B cell (primary cell): Measurements from ENCODE around the gene TOMM7. TPM values are rescaled to one million over a fixed set of nuclear protein-coding genes. Genes with fewer than 3 reads are reported as not detected.

Experiments
- ATAC-seq: fragments of 200-7000 bp; cut with Tn5 transposase; one replicate; pipeline ENCODE4 v1.10.0; 2021; ENCODE audit warnings: low read depth, mild to moderate bottlenecking, moderate number of reproducible peaks, moderate library complexity
- CTCF ChIA-PET: fragments of 350-600 bp; sonication (Branson Sonifier 250); formaldehyde crosslinking; loops from one replicate; lab custom pipeline; 2021; ENCODE audit warnings: antibody characterized with exemption, inconsistent platforms; lab: Charles Lee
- POLR2A ChIA-PET: fragments of 350-600 bp; sonication (Branson Sonifier 250); formaldehyde crosslinking; loops from one replicate; lab custom pipeline; 2021; ENCODE audit warnings: antibody characterized with exemption; lab: Charles Lee
- DNase-seq: peaks from one replicate; pipeline ENCODE4 v3.0.0; 2013
- H2AFZ ChIP-seq: 2 replicates; pipeline ENCODE4 v1.6.1; 2012; ENCODE audit warnings: mild to moderate bottlenecking, low read depth, low read length; ENCODE audit not compliant: insufficient read depth, poor library complexity, severe bottlenecking
- H3K27ac ChIP-seq, 2 donors: 1 replicate in 1 of 2; 2 replicates in 1 of 2; pipeline ENCODE4 v1.5.1; 2012 to 2013; ENCODE audit warnings: low read length in 2 of 2, mild to moderate bottlenecking in 2 of 2, moderate library complexity in 1 of 2
- H3K27me3 ChIP-seq, 4 experiments: fragments of 200-600 bp in 1 of 4; sonication (generic) in 1 of 4; replicated peaks in 1 of 4; 1 replicate in 2 of 4; 2 replicates in 2 of 4; pipeline versions ENCODE4 v1.6.1 to v1.7.0; 2013 to 2016; ENCODE audit warnings: low read length in 3 of 4, mild to moderate bottlenecking in 2 of 4, mixed read lengths in 1 of 4, moderate library complexity in 1 of 4; ENCODE audit not compliant: insufficient read depth in 4 of 4, control insufficient read depth in 3 of 4; ENCODE audit errors: control extremely low read depth in 1 of 4
- H3K36me3 ChIP-seq, 2 experiments: replicated peaks in 1 of 2; 1 replicate in 1 of 2; 2 replicates in 1 of 2; pipeline versions ENCODE4 v1.6.1 to v1.7.1; 2013; ENCODE audit warnings: low read length in 1 of 2; ENCODE audit not compliant: insufficient read depth in 2 of 2, control insufficient read depth in 1 of 2; ENCODE audit errors: control extremely low read depth in 1 of 2, extremely low read depth in 1 of 2
- H3K4me1 ChIP-seq, 2 donors: fragments of 200-600 bp in 1 of 2; sonication (generic) in 1 of 2; 1 replicate in 1 of 2; 2 replicates in 1 of 2; pipeline versions ENCODE4 v1.5.1 to v1.6.1; 2013 to 2017; ENCODE audit warnings: low read length in 2 of 2; ENCODE audit not compliant: control insufficient read depth in 2 of 2, insufficient read depth in 2 of 2
- H3K4me2 ChIP-seq: replicated peaks from 2 replicates; pipeline ENCODE3; 2012; ENCODE audit warnings: mild to moderate bottlenecking, low read depth, low read length; ENCODE audit not compliant: poor library complexity, severe bottlenecking
- H3K4me3 ChIP-seq, 5 experiments: fragments of 200-600 bp in 1 of 5; sonication (generic) in 1 of 5; 1 replicate in 3 of 5; 2 replicates in 2 of 5; pipeline versions ENCODE4 v1.5.1 to v1.7.0; 2011 to 2016; ENCODE audit warnings: low read length in 4 of 5, mild to moderate bottlenecking in 4 of 5, low read depth in 2 of 5, control low read depth in 1 of 5, moderate library complexity in 1 of 5; ENCODE audit not compliant: insufficient read depth in 1 of 5; ENCODE audit errors: control extremely low read depth in 1 of 5, extremely low read depth in 1 of 5
- H3K79me2 ChIP-seq: fragments of 200-600 bp; sonication (generic); one replicate; pipeline ENCODE4 v1.6.0; 2016; ENCODE audit warnings: low read length; ENCODE audit not compliant: control insufficient read depth, insufficient read depth
- H3K9ac ChIP-seq: fragments of 200-600 bp; sonication (generic); 2 replicates; pipeline ENCODE4 v1.6.1; 2017; ENCODE audit warnings: mild to moderate bottlenecking, low read length, moderate library complexity
- H3K9me3 ChIP-seq, 3 donors: one replicate each; pipeline versions ENCODE4 v1.6.1 to v1.7.1; 2013; ENCODE audit warnings: low read length in 2 of 3; ENCODE audit not compliant: control insufficient read depth in 2 of 3, insufficient read depth in 1 of 3; ENCODE audit errors: control extremely low read depth in 1 of 3
- H4K20me1 ChIP-seq: 2 replicates; pipeline ENCODE4 v1.6.0; 2012; ENCODE audit warnings: mild to moderate bottlenecking, low read length; ENCODE audit not compliant: insufficient read depth, control insufficient read depth, poor library complexity, severe bottlenecking
- H3K27ac Mint-ChIP-seq: one replicate; pipeline ENCODE4 v1.8.0; 2021; ENCODE audit warnings: mixed read lengths
- H3K27me3 Mint-ChIP-seq: one replicate; pipeline ENCODE4 v1.8.0; 2021; ENCODE audit warnings: mixed read lengths
- H3K4me1 Mint-ChIP-seq: one replicate; pipeline ENCODE4 v1.8.0; 2021; ENCODE audit warnings: mixed read lengths
- H3K4me3 Mint-ChIP-seq: one replicate; pipeline ENCODE4 v1.8.0; 2021; ENCODE audit warnings: mixed read lengths
- H3K9me3 Mint-ChIP-seq: one replicate; pipeline ENCODE4 v1.8.0; 2022; ENCODE audit warnings: mixed read lengths; ENCODE audit not compliant: insufficient read depth
- EZH2 ChIP-seq: IDR thresholded peaks from 2 replicates; pipeline ENCODE4 v1.6.1; 2012; ENCODE audit warnings: borderline replicate concordance, low read depth, mild to moderate bottlenecking, moderate library complexity, low read length; ENCODE audit not compliant: insufficient read depth, poor library complexity, severe bottlenecking
- WGBS: methylation state at CpG from one replicate; pipeline ENCODE4 v1.1.5; 2013; ENCODE audit warnings: missing lambda C conversion rate; ENCODE audit not compliant: insufficient coverage; 5-methylcytosine and 5-hydroxymethylcytosine counted together
- intact Hi-C: fragments of 100-400 bp; cut with micrococcal nuclease; formaldehyde crosslinking; loops from one replicate; pipeline ENCODE4 v1.10.0; 2022
- polyA plus RNA-seq: library from polyadenylated mRNA; depleted of rRNA; stranded (reverse); fragments of >200 nt; gene quantifications from 2 replicates; pipeline ENCODE4 v1.2.3, GENCODE V29; 2012
- total RNA-seq, 2 donors: library from RNA; stranded (reverse); fragments of 120-200 nt in 1 of 2; gene quantifications; 1 replicate in 1 of 2; 2 replicates in 1 of 2; pipeline versions ENCODE4 v1.2.3 to v1.2.4, GENCODE V29; 2013 to 2022
- TF ChIP-seq, protein P1 (sequence below): fragments of 200-600 bp; IDR thresholded peaks from one replicate; pipeline ENCODE4 v1.8.0; 2022; ENCODE audit warnings: antibody characterized with exemption, mild to moderate bottlenecking

TOMM7 gene
- total and polyA plus RNA-seq, 2 donors (not counting 1 experiment from before 2014, with no cell fraction given): 276 to 437 TPM

DNA sequence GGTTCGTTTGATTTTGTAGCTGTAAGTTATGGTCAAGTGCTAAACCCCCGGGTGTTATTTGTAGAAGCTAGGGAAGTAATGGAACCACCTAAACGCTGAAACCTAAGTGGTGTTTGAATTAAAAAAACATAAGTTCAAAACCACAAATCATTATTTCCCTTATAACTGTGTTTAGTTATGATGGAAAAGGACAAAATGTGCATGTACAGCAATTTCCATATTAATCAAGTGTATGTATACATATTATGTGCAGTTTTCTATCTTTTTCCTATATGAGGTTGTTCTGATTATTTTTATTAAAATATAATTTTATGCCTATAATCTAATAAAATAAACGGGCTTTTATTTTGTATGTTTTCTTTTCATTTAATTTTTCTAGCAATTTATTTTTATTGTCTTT lies 49.8 kb downstream of the TOMM7 start:
- Histone ChIP-seq H3K9me3 (no peaks in the 10 kb centered on the region), H3K9ac (no peak overlapping the region), H3K27me3 (peaks cover 0 to 4% (median 0%) of the 10 kb centered on the region in 4 experiments), H3K79me2 (no peaks in the 10 kb centered on the region), H3K4me3 (no peak overlapping the region), H3K4me1 (no peaks in the 10 kb centered on the region), H3K27ac (no peak overlapping the region), H3K36me3 (no peaks in the 10 kb centered on the region), H2AFZ (no peak overlapping the region), H4K20me1 (no peaks in the 10 kb centered on the region), H3K4me2 (no peak overlapping the region)
- H3K4me1 Mint-ChIP-seq: no peaks in the 10 kb centered on the region
- peaks cover 19% of the 10 kb centered on the region for H3K27me3 Mint-ChIP-seq
- H3K9me3 Mint-ChIP-seq: no peaks in the 10 kb centered on the region
- ChIA-PET CTCF (interaction anchor here (0.7 to 1.1 kb wide), 2 partner anchors 8 to 9 kb away, joined by 3 to 4 read pairs; no protein-coding TSS in a partner anchor), POLR2A (no interaction called here)
- H3K4me3 Mint-ChIP-seq: no peak overlapping the region
- DNase-seq (no peak), ATAC-seq (no peak)
- WGBS: 67% methylated on average over 1 of the region's 4 CpGs
- intact Hi-C loops: no loop called here
- H3K27ac Mint-ChIP-seq: no peak overlapping the region
- TF ChIP-seq EZH2: no peak
- TF ChIP-seq, protein P1, sequence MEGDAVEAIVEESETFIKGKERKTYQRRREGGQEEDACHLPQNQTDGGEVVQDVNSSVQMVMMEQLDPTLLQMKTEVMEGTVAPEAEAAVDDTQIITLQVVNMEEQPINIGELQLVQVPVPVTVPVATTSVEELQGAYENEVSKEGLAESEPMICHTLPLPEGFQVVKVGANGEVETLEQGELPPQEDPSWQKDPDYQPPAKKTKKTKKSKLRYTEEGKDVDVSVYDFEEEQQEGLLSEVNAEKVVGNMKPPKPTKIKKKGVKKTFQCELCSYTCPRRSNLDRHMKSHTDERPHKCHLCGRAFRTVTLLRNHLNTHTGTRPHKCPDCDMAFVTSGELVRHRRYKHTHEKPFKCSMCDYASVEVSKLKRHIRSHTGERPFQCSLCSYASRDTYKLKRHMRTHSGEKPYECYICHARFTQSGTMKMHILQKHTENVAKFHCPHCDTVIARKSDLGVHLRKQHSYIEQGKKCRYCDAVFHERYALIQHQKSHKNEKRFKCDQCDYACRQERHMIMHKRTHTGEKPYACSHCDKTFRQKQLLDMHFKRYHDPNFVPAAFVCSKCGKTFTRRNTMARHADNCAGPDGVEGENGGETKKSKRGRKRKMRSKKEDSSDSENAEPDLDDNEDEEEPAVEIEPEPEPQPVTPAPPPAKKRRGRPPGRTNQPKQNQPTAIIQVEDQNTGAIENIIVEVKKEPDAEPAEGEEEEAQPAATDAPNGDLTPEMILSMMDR: no peak

DNA sequence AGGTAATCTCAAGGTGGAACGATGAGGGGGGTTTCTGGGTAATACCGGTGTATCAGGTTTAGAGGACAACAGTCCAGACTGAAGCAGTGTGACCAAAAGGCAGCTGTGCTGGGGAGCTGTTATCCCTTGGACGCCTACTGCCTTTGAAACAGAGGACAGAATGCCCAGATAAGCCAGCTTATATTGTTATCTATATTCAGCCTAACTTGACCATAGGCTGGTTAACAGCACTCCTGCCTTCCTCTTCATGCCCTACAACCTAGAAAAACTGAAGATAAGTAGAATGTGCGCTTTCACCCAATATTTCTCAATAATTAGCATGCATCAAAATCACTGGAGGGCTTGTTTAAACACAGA lies 50.8 kb downstream of the TOMM7 start:
- H3K4me1 ChIP-seq: no peaks in the 10 kb centered on the region
- H3K9me3 ChIP-seq: no peaks in the 10 kb centered on the region
- H2AFZ ChIP-seq: no peak overlapping the region
- Mint-ChIP-seq H3K4me1 (peaks cover 1% of the 10 kb centered on the region), H3K4me3 (no peak overlapping the region), H3K27ac (no peak overlapping the region), H3K9me3 (no peaks in the 10 kb centered on the region), H3K27me3 (peaks cover 19% of the 10 kb centered on the region)
- H3K4me3 ChIP-seq: no peak overlapping the region
- ChIA-PET CTCF (interaction anchor here (1.1 kb wide), 1 partner anchor 10 kb away, joined by 3 read pairs; no protein-coding TSS in a partner anchor), POLR2A (interaction anchor here (0.7 kb wide), 1 partner anchor 42 kb away, joined by 3 read pairs; no protein-coding TSS in a partner anchor)
- DNase-seq (no peak), ATAC-seq (no peak)
- no peak overlapping the region for H3K4me2 ChIP-seq
- peaks cover 0 to 4% (median 0%) of the 10 kb centered on the region in 4 experiments for H3K27me3 ChIP-seq
- WGBS: 95% methylated on average over 4 of the region's 4 CpGs
- no peaks in the 10 kb centered on the region for H3K36me3 ChIP-seq
- no peak overlapping the region for H3K27ac ChIP-seq
- no peak overlapping the region for H3K9ac ChIP-seq
- intact Hi-C loops: no loop called here
- no peaks in the 10 kb centered on the region for H4K20me1 ChIP-seq
- H3K79me2 ChIP-seq: no peaks in the 10 kb centered on the region
- no peak for TF ChIP-seq EZH2
- TF ChIP-seq, protein P1: no peak
